ENCODE measurements around the gene NOTCH1.

The NOTCH1 gene

GRCh38 chr9:136455043-136456002 lies 90.5 kb downstream of the NOTCH1 start:
- no peak for DNase-seq

- DNase-seq: no peak
These were observed 91.6 kb downstream of the NOTCH1 start for GRCh38 chr9:136454026-136454796.

GRCh38 chr9:136453326-136453725 lies 92.5 kb downstream of the NOTCH1 start:
- no peak for DNase-seq

GRCh38 chr9:136451221-136451877 lies 94.5 kb downstream of the NOTCH1 start:
- no peak for DNase-seq

- DNase-seq: no peak
These were observed 97.2 kb downstream of the NOTCH1 start for GRCh38 chr9:136448655-136449054.

GRCh38 chr9:136447173-136447778 lies 98.6 kb downstream of the NOTCH1 start:
- no peak for DNase-seq

GRCh38 chr9:136445799-136446198 lies 100.0 kb downstream of the NOTCH1 start:
- no peak for DNase-seq
